Mesothelial cell of epicardium (in vitro differentiated cells): ENCODE measurements around the gene SNX9. TPM values are rescaled to one million over a fixed set of nuclear protein-coding genes. Genes with fewer than 3 reads are reported as not detected.

Experiments
- DNase-seq, 2 experiments: peaks; one replicate each; pipeline ENCODE4 v3.0.0; 2021; ENCODE audit warnings: low spot score in 2 of 2; ENCODE audit not compliant: unreplicated experiment in 2 of 2
- H3K27ac Mint-ChIP-seq: 2 replicates; pipeline ENCODE4 v1.8.0; 2021; ENCODE audit warnings: mixed read lengths
- H3K27me3 Mint-ChIP-seq: 2 replicates; pipeline ENCODE4 v1.8.0; 2021; ENCODE audit warnings: low read depth, mixed read lengths
- H3K36me3 Mint-ChIP-seq: 2 replicates; pipeline ENCODE4 v1.8.0; 2021; ENCODE audit warnings: mixed read lengths
- H3K4me1 Mint-ChIP-seq: 2 replicates; pipeline ENCODE4 v1.8.0; 2021; ENCODE audit warnings: mixed read lengths
- H3K4me3 Mint-ChIP-seq: 2 replicates; pipeline ENCODE4 v1.8.0; 2021; ENCODE audit warnings: mild to moderate bottlenecking, moderate library complexity, mixed read lengths
- H3K9me3 Mint-ChIP-seq: 2 replicates; pipeline ENCODE4 v1.8.0; 2021; ENCODE audit warnings: mixed read lengths
- CTCF ChIP-seq: fragments of 200-600 bp; sonication (generic); IDR thresholded peaks from one replicate; pipeline ENCODE4 v1.5.0; 2021; ENCODE audit warnings: antibody characterized with exemption; ENCODE audit not compliant: unreplicated experiment
- total RNA-seq: library from RNA; stranded (reverse); gene quantifications from 3 replicates; pipeline ENCODE4 v1.2.1, GENCODE V29; 2021

SNX9 gene
- total RNA-seq, 1 donor from 2014 or later: 23.1 TPM

- Mint-ChIP-seq H3K4me1 (peaks cover 60% of the 10 kb centered on the region), H3K27ac (peak overlapping the region; percentile 62), H3K9me3 (no peaks in the 10 kb centered on the region), H3K4me3 (no peak overlapping the region), H3K36me3 (peaks cover 3% of the 10 kb centered on the region), H3K27me3 (no peaks in the 10 kb centered on the region)
- no peak for TF ChIP-seq CTCF
- no peak for DNase-seq
These were observed 165.6 kb downstream of the SNX9 start for GRCh38 chr6:157988700-157989063.

- no peak for TF ChIP-seq CTCF
- Mint-ChIP-seq H3K4me3 (no peak overlapping the region), H3K9me3 (no peaks in the 10 kb centered on the region), H3K27ac (peak overlapping the region; percentile 76), H3K36me3 (peaks cover 3% of the 10 kb centered on the region), H3K27me3 (no peaks in the 10 kb centered on the region), H3K4me1 (peaks cover 59% of the 10 kb centered on the region)
- DNase-seq: no peak
These were observed 166.7 kb downstream of the SNX9 start for GRCh38 chr6:157989541-157990289.

- H3K27me3 Mint-ChIP-seq: no peaks in the 10 kb centered on the region
- H3K4me1 Mint-ChIP-seq: peaks cover 54% of the 10 kb centered on the region
- H3K4me3 Mint-ChIP-seq: no peak overlapping the region
- H3K9me3 Mint-ChIP-seq: no peaks in the 10 kb centered on the region
- DNase-seq: no peak
- peak overlapping the region; percentile 73 for H3K27ac Mint-ChIP-seq
- H3K36me3 Mint-ChIP-seq: peaks cover 5% of the 10 kb centered on the region
- TF ChIP-seq CTCF: no peak
These were observed 167.4 kb downstream of the SNX9 start for GRCh38 chr6:157990321-157991066.

- Mint-ChIP-seq H3K27ac (no peak overlapping the region), H3K4me3 (no peak overlapping the region)
These were observed 168.0 kb downstream of the SNX9 start for GRCh38 chr6:157991067-157991432.

GRCh38 chr6:157993076-157993475 is 170.0 kb downstream of the SNX9 start:
- no peaks in the 10 kb centered on the region for H3K9me3 Mint-ChIP-seq
- no peaks in the 10 kb centered on the region for H3K27me3 Mint-ChIP-seq
- no peak overlapping the region for H3K27ac Mint-ChIP-seq
- no peak for TF ChIP-seq CTCF
- no peak for DNase-seq
- peaks cover 9% of the 10 kb centered on the region for H3K36me3 Mint-ChIP-seq
- H3K4me3 Mint-ChIP-seq: no peak overlapping the region
- H3K4me1 Mint-ChIP-seq: peaks cover 62% of the 10 kb centered on the region

More at GRCh38 chr6:157991067-157991432, 168.0 kb downstream of the SNX9 start:
- DNase-seq: no peak
- H3K36me3 Mint-ChIP-seq: peaks cover 5% of the 10 kb centered on the region
- H3K9me3 Mint-ChIP-seq: no peaks in the 10 kb centered on the region
- H3K4me1 Mint-ChIP-seq: peaks cover 49% of the 10 kb centered on the region
- TF ChIP-seq CTCF: no peak
- H3K27me3 Mint-ChIP-seq: no peaks in the 10 kb centered on the region
